Endothelial cell of umbilical vein (primary cell): ENCODE data around the gene CNR2. TPM values are rescaled to one million over a fixed set of nuclear protein-coding genes. Genes with fewer than 3 reads are reported as not detected.

Experiments
- BruUV-seq: library from RNA; stranded (reverse); fragments of 400-500 nt; replicated peaks from 2 replicates; lab custom pipeline; 2021; lab: Mats Ljungman, UMichigan
- CTCF ChIA-PET: fragments of 300-600, 350-600 bp; sonication (Branson Sonifier 250); formaldehyde crosslinking; loops from one replicate; lab custom pipeline; 2021; ENCODE audit warnings: antibody characterized with exemption, inconsistent platforms; lab: Charles Lee
- POLR2A ChIA-PET: fragments of 300-600, 350-600 bp; sonication (Branson Sonifier 250); formaldehyde crosslinking; loops from one replicate; lab custom pipeline; 2021; ENCODE audit warnings: antibody characterized with exemption, inconsistent platforms; lab: Charles Lee
- DNase-seq: peaks from one replicate; pipeline ENCODE4 v3.0.0-alpha.2; 2011; ENCODE audit warnings: low read depth, low spot score
- FAIRE-seq: peaks from 2 replicates; lab custom pipeline; 2011; peaks lifted over from hg19 to GRCh38; lab: Jason Lieb, UNC
- H2AFZ ChIP-seq: 2 replicates; pipeline ENCODE4 v1.6.0; 2012; ENCODE audit warnings: low read depth, low read length, control low read depth, inconsistent platforms
- H3K27ac ChIP-seq: 2 replicates; pipeline ENCODE4 v1.5.1; 2011; ENCODE audit warnings: low read depth, mild to moderate bottlenecking, control low read depth, low read length, moderate library complexity; ENCODE audit not compliant: insufficient read depth
- H3K27me3 ChIP-seq, 2 experiments: 2 replicates each; pipeline versions ENCODE4 v1.6.0 to v1.6.1; 2011; ENCODE audit warnings: low read length in 2 of 2, mixed read lengths in 1 of 2; ENCODE audit not compliant: control insufficient read depth in 2 of 2, insufficient read depth in 2 of 2
- H3K36me3 ChIP-seq, 2 experiments: 2 replicates in 1 of 2; 3 replicates in 1 of 2; pipeline ENCODE4 v1.5.1; 2011; ENCODE audit warnings: low read length in 2 of 2, mild to moderate bottlenecking in 1 of 2, moderate library complexity in 1 of 2; ENCODE audit not compliant: control insufficient read depth in 2 of 2, insufficient read depth in 2 of 2; ENCODE audit errors: extremely low read depth in 1 of 2
- H3K4me1 ChIP-seq: 3 replicates; pipeline ENCODE4 v1.5.1; 2011; ENCODE audit warnings: mild to moderate bottlenecking, low read length; ENCODE audit not compliant: control insufficient read depth, insufficient read depth; ENCODE audit errors: extremely low read depth
- H3K4me2 ChIP-seq: 2 replicates; pipeline ENCODE4 v1.6.1; 2011; ENCODE audit warnings: low read length, control low read depth, mixed read lengths; ENCODE audit not compliant: insufficient read depth
- H3K4me3 ChIP-seq, 3 experiments: fragments of 200-600 bp in 1 of 3; sonication (generic), shearing (Covaris generic) in 1 of 3; replicated peaks in 1 of 3; 2 replicates each; pipeline ENCODE4 v1.5.1; 2011 to 2016; ENCODE audit warnings: control low read depth in 3 of 3, low read length in 3 of 3, mild to moderate bottlenecking in 2 of 3, inconsistent platforms in 1 of 3, low read depth in 1 of 3, moderate library complexity in 1 of 3; ENCODE audit not compliant: insufficient read depth in 1 of 3
- H3K79me2 ChIP-seq: 2 replicates; pipeline ENCODE4 v1.6.0; 2012; ENCODE audit warnings: low read length, inconsistent platforms; ENCODE audit not compliant: control insufficient read depth, insufficient read depth
- H3K9ac ChIP-seq: replicated peaks from 2 replicates; pipeline ENCODE3; 2011; ENCODE audit warnings: low read length, control low read depth; ENCODE audit not compliant: insufficient read depth; ENCODE audit errors: extremely low read depth
- H3K9me1 ChIP-seq: replicated peaks from 3 replicates; pipeline ENCODE4 v1.6.0; 2011; ENCODE audit warnings: mild to moderate bottlenecking, low read length; ENCODE audit not compliant: control insufficient read depth, insufficient read depth; ENCODE audit errors: extremely low read depth
- H3K9me3 ChIP-seq: replicated peaks from 2 replicates; pipeline ENCODE4 v1.5.1; 2012; ENCODE audit warnings: low read length, inconsistent platforms; ENCODE audit not compliant: control insufficient read depth, insufficient read depth
- H4K20me1 ChIP-seq: replicated peaks from 2 replicates; pipeline ENCODE3; 2011; ENCODE audit warnings: mild to moderate bottlenecking, low read length; ENCODE audit not compliant: control insufficient read depth, insufficient read depth; ENCODE audit errors: extremely low read depth
- CTCF ChIP-seq, 2 donors: IDR thresholded peaks; 1 replicate in 1 of 2; 2 replicates in 1 of 2; pipeline ENCODE4 v1.5.1; 2011; ENCODE audit warnings: low read length in 2 of 2, mild to moderate bottlenecking in 2 of 2, moderate library complexity in 2 of 2, control low read depth in 1 of 2, inconsistent platforms in 1 of 2, low read depth in 1 of 2; ENCODE audit not compliant: insufficient read depth in 1 of 2; ENCODE audit errors: extremely low read depth in 1 of 2
- FOS ChIP-seq: IDR thresholded peaks from 2 replicates; pipeline ENCODE4 v1.6.1; 2011; ENCODE audit warnings: mild to moderate bottlenecking, low read length, moderate library complexity, borderline replicate concordance; ENCODE audit not compliant: insufficient read depth
- GATA2 ChIP-seq: IDR thresholded peaks from 2 replicates; pipeline ENCODE4 v1.7.0; 2011; ENCODE audit warnings: low read depth, mild to moderate bottlenecking, moderate library complexity, mixed read lengths, low read length; ENCODE audit not compliant: insufficient read length, insufficient read depth
- POLR2A ChIP-seq: IDR thresholded peaks from 2 replicates; pipeline ENCODE4 v1.6.1; 2012; ENCODE audit warnings: low read depth, mild to moderate bottlenecking, control low read depth, low read length
- POLR2AphosphoS5 ChIP-seq: IDR thresholded peaks from 2 replicates; pipeline ENCODE4 v1.6.1; 2012; ENCODE audit warnings: low read depth, mild to moderate bottlenecking, control low read depth, low read length, moderate library complexity; ENCODE audit not compliant: insufficient read depth
- dilution Hi-C: fragments of 300-500 bp; cut with MboI; formaldehyde crosslinking; loops from one replicate; pipeline ENCODE4 v1.15.0; 2019; ENCODE audit warnings: low sequenced_read_pairs; ENCODE audit not compliant: extremely low pct_ligation_motif_present
- intact Hi-C: fragments of 100-400 bp; cut with micrococcal nuclease; formaldehyde crosslinking; loops from one replicate; pipeline ENCODE4 v1.10.0; 2022
- polyA plus RNA-seq, 4 experiments: library from polyadenylated mRNA; depleted of rRNA in 3 of 4; stranded (reverse) in 3 of 4; unstranded in 1 of 4; fragments of >200 nt; gene quantifications; 2 replicates each; pipeline versions ENCODE4 v1.2.1 to v1.2.3, GENCODE V29; 2011 to 2012; ENCODE audit warnings: missing spikeins in 1 of 4
- total RNA-seq: library from RNA; stranded (reverse); gene quantifications from 2 replicates; pipeline ENCODE4 v1.2.3, GENCODE V29; 2021

Gene CNR2
- total and polyA plus RNA-seq, 2 donors (not counting 3 experiments of a cell fraction or from before 2014, with no cell fraction given): not detected

GRCh38 chr1:23959461-23960290 lies 46.5 kb upstream of the CNR2 start, which contains the start of gene PNRC2:
PNRC2 (plus strand) TSS chr1:23959828; CDS start chr1:23961458, 1,630 bp downstream.
- ChIA-PET POLR2A (interaction anchor here (0.6 to 1.1 kb wide), 3 partner anchors 15 to 16 kb away, joined by 3 read pairs; no protein-coding TSS in a partner anchor), CTCF (interaction anchor here (0.6 to 3.3 kb wide), 6 partner anchors 8 to 83 kb away, joined by 3 to 42 read pairs (median 3); no protein-coding TSS in a partner anchor)
- Histone ChIP-seq H3K79me2 (peaks cover 24% of the 10 kb centered on the region), H3K27me3 (no peaks in the 10 kb centered on the region), H3K4me2 (peak within 1 kb of the TSS; percentile 98), H2AFZ (peak within 1 kb of the TSS; percentile 66), H3K4me3 (peak within 1 kb of the TSS; percentile 58 to 100 (median 100)), H3K9me3 (no peaks in the 10 kb centered on the region), H3K4me1 (peaks cover 27% of the 10 kb centered on the region), H3K27ac (peak within 1 kb of the TSS; percentile 96), H3K36me3 (peaks cover 0 to 6% of the 10 kb centered on the region in 2 experiments), H4K20me1 (peaks cover 4% of the 10 kb centered on the region), H3K9me1 (no peaks in the 10 kb centered on the region), H3K9ac (peak within 1 kb of the TSS; percentile 100)
- no TSS peak for BruUV-seq
- FAIRE-seq (peak; percentile 91), DNase-seq (peak; percentile 98)
- intact Hi-C loops (loop anchor here (1.0 to 5.0 kb wide), 10 partner anchors 21 to 763 kb away; partner anchors contain the start of genes FUCA1, GALE, HMGCL and MYOM3), dilution Hi-C loops (no loop called here)
- TF ChIP-seq CTCF (IDR thresholded peaks at IDR 0.05; ENCODE audit: extremely low read depth in 1 of 2, insufficient read depth in 1 of 2, low read depth in 1 of 2, low read length in 2 of 2): no peak
- peak; percentile 15 for TF ChIP-seq GATA2
- TF ChIP-seq POLR2A: peak; percentile 94
- peak; percentile 94 for TF ChIP-seq POLR2AphosphoS5
- TF ChIP-seq FOS: peak; percentile 17
